VCaP (cell line): ENCODE results near the gene OGA.
A peak's percentile ranks its signal among the peaks of the same experiment; 100 is the strongest.

Source experiments
- H3K27ac ChIP-seq: fragments of 450-650 bp; 2 replicates; pipeline ENCODE4 v1.5.1; 2017
- CTCF ChIP-seq: fragments of 450-650 bp; conservative IDR thresholded peaks from 2 replicates; pipeline ENCODE4 v1.5.1; 2017; ENCODE audit warnings: mild to moderate bottlenecking, moderate library complexity

The OGA gene

GRCh38 chr10:101781984-101782810, 36.0 kb downstream of the OGA start:
- TF ChIP-seq CTCF: no peak
- H3K27ac ChIP-seq: peak overlapping the region; percentile 68; the same call in 1 of the 2 replicates

GRCh38 chr10:101781655-101781983, 36.6 kb downstream of the OGA start:
- no peak for TF ChIP-seq CTCF
- no peak overlapping the region for H3K27ac ChIP-seq

- peak; percentile 95 for TF ChIP-seq CTCF
- H3K27ac ChIP-seq: no peak overlapping the region
Observed at GRCh38 chr10:101780818-101781654, 37.2 kb downstream of the OGA start.

GRCh38 chr10:101780187-101780817, 37.9 kb downstream of the OGA start:
- no peak; the same call in none of the 2 replicates for TF ChIP-seq CTCF
- no peak overlapping the region; the same call in 1 of the 2 replicates for H3K27ac ChIP-seq

- H3K27ac ChIP-seq: peak overlapping the region; percentile 7; the same call in 1 of the 2 replicates
- peak; percentile 94 for TF ChIP-seq CTCF
Observed at GRCh38 chr10:101779544-101780186, 38.6 kb downstream of the OGA start.

- H3K27ac ChIP-seq: peak overlapping the region; percentile 7; the same call in 1 of the 2 replicates
- TF ChIP-seq CTCF: no peak
Observed at GRCh38 chr10:101778781-101779543, 39.3 kb downstream of the OGA start.
